Heart left ventricle (tissue), 13 donors: ENCODE data around the gene FKBP1B.

Experiments
- POLR2A ChIP-seq, 2 donors: fragments of 450-650 bp; IDR thresholded peaks; one replicate each; pipeline ENCODE4 v1.6.1; 2017; ENCODE audit warnings: antibody characterized with exemption in 2 of 2, mild to moderate bottlenecking in 2 of 2, moderate library complexity in 2 of 2
- TF ChIP-seq, protein P1 (sequence below), 12 donors: fragments of 200-600 bp; sonication (generic) in 4 of 12; IDR thresholded peaks; one replicate each; pipeline versions ENCODE4 v1.5.0 to v1.8.0; 2018 to 2022; ENCODE audit warnings: antibody characterized with exemption in 12 of 12, mild to moderate bottlenecking in 5 of 12
- donor health status: ischemic (EF 13 %, LVEDD 7.1; RV severe dilation, severe dysfunction).
- donor health status: DM: no; HTN: yes; CAD: no.
- donor health status: DM: no; HTN: no; CAD: no.
- donor health status: ischemic (EF 25% LVEDD 6.9; RV normal size, moderate dysfunction).
- donor health status: ischemic (EF 25% LVEDD 5.7; RV mildly dilated, moderate dysfunction).
- donor health status: ischemic (EF 35%, LVEDD 5.7; RV mildly dilated, moderate dysfunction).
- donor health status: nonischemic (EF 11% LVEDD 7.7; RV severe dilation, severe dysfunction).
- donor health status: DM: yes; HTN: yes; CAD: no.
- donor health status: PGD.
- donor health status: ischemic (EF 29% LVEDD 5.4; RV normal size, mild dysfunction).
- donor health status: nonischemic (EF 23%, LVEDD 6.1; RV moderate dilation, normal function).

DNA sequence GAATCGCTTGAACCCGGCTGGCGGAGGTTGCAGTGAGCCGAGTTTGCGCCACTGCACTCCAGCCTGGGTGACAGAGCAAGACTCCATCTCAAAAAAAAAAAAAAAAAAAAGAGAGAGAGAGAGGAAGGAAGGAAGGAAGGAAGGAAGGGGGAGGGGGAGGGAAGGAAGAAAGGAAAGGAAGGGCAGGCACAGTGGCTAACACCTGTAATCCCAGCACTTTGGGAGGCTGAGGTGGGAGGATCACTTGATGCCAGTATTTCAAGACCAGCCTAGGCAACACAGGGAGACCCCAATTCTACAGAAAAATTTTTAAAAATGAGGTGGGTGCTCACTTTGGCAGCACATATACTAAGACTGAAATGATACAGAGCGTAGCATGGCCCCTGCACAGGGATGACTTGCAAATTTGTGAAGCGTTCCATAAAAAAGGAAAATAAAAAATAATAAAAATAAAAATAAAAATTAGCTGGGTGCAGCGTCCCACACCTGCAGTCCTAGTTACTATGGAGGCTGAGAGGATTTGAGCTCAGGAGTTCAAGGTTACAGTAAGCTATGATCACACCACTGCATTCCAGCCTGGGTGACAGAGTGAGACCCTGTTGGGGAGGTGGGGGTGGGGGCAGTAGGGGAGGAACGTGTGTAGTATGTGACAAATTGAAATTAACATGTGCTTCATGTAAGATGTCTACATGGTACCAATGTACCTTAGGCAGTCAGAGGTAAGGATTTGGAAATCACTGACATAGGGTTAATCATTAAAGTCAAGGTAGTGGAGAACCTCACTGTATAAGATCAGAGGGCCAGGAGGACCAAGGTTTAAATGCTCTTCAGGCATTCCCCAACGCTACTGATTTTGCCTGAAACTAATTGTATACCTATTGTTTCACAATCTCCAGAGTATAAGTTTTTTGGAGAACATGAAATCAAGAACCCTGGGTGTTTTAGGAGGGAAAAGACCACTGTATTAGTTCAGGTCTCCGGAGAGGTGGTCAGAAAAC is 3.7 kb upstream of the FKBP1B start:
- TF ChIP-seq, protein P1, sequence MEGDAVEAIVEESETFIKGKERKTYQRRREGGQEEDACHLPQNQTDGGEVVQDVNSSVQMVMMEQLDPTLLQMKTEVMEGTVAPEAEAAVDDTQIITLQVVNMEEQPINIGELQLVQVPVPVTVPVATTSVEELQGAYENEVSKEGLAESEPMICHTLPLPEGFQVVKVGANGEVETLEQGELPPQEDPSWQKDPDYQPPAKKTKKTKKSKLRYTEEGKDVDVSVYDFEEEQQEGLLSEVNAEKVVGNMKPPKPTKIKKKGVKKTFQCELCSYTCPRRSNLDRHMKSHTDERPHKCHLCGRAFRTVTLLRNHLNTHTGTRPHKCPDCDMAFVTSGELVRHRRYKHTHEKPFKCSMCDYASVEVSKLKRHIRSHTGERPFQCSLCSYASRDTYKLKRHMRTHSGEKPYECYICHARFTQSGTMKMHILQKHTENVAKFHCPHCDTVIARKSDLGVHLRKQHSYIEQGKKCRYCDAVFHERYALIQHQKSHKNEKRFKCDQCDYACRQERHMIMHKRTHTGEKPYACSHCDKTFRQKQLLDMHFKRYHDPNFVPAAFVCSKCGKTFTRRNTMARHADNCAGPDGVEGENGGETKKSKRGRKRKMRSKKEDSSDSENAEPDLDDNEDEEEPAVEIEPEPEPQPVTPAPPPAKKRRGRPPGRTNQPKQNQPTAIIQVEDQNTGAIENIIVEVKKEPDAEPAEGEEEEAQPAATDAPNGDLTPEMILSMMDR (IDR thresholded peaks at IDR 0.05): no peak
- TF ChIP-seq POLR2A (IDR thresholded peaks at IDR 0.05): no peak
